HepG2 (cell line): ENCODE data around the gene TCFL5.

Experiments used
- GMEB1 ChIP-seq: sonication (generic); formaldehyde crosslinking; IDR thresholded peaks from 2 replicates; pipeline ENCODE4 v1.5.1; 2020; ENCODE audit warnings: missing genetic modification reagents, mild to moderate bottlenecking, borderline replicate concordance
- GTF2F1 ChIP-seq: fragments of 150-350 bp; IDR thresholded peaks from 2 replicates; pipeline ENCODE4 v1.6.1; 2014; ENCODE audit warnings: low read length
- ONECUT2 ChIP-seq: sonication (generic); formaldehyde crosslinking; IDR thresholded peaks from 2 replicates; pipeline ENCODE4 v1.4.0; 2020; ENCODE audit warnings: missing genetic modification reagents
- RCOR2 ChIP-seq: IDR thresholded peaks from 2 replicates; pipeline ENCODE4 v1.6.1; 2016; ENCODE audit warnings: missing biosample characterization, missing genetic modification reagents
- RXRB ChIP-seq: IDR thresholded peaks from 2 replicates; pipeline ENCODE4 v1.6.1; 2016; ENCODE audit warnings: borderline replicate concordance, missing genetic modification reagents, missing compliant biosample characterization
- SMARCC2 ChIP-seq: fragments of 450-650 bp; IDR thresholded peaks from 2 replicates; pipeline ENCODE4 v1.6.1; 2017; ENCODE audit warnings: antibody characterized with exemption, mild to moderate bottlenecking
- SPEN ChIP-seq: sonication (generic); formaldehyde crosslinking; IDR thresholded peaks from 2 replicates; pipeline ENCODE4 v1.5.1; 2020; ENCODE audit warnings: low read depth, mild to moderate bottlenecking, missing genetic modification reagents
- TRIM24 ChIP-seq: sonication (generic); formaldehyde crosslinking; IDR thresholded peaks from 2 replicates; pipeline ENCODE4 v1.8.0; 2022; ENCODE audit warnings: mild to moderate bottlenecking, missing genetic modification reagents
- UBTF ChIP-seq: sonication (generic); formaldehyde crosslinking; IDR thresholded peaks from 2 replicates; pipeline ENCODE4 v1.4.0; 2020; ENCODE audit warnings: mild to moderate bottlenecking, missing genetic modification reagents
- ZC3H13 ChIP-seq: sonication (generic); formaldehyde crosslinking; IDR thresholded peaks from 2 replicates; pipeline ENCODE4 v1.8.1; 2023; ENCODE audit warnings: mild to moderate bottlenecking, missing genetic modification reagents, moderate library complexity
- ZNF350 ChIP-seq: sonication (generic); formaldehyde crosslinking; IDR thresholded peaks from 2 replicates; pipeline ENCODE4 v1.4.0; 2020; ENCODE audit warnings: mild to moderate bottlenecking, low read depth, missing genetic modification reagents, borderline replicate concordance
- ZNF703 ChIP-seq: sonication (generic); formaldehyde crosslinking; IDR thresholded peaks from 2 replicates; pipeline ENCODE4 v1.5.1; 2020; ENCODE audit warnings: missing genetic modification reagents, mild to moderate bottlenecking, moderate library complexity, borderline replicate concordance
- TF ChIP-seq, protein P1 (sequence below): sonication (generic); formaldehyde crosslinking; IDR thresholded peaks from 2 replicates; pipeline ENCODE4 v1.5.0; 2020; ENCODE audit warnings: missing genetic modification reagents
- TF ChIP-seq, protein P2 (sequence below): sonication (generic); formaldehyde crosslinking; IDR thresholded peaks from 2 replicates; pipeline ENCODE4 v1.5.0; 2020; ENCODE audit warnings: mild to moderate bottlenecking, missing genetic modification reagents, moderate library complexity

DNA sequence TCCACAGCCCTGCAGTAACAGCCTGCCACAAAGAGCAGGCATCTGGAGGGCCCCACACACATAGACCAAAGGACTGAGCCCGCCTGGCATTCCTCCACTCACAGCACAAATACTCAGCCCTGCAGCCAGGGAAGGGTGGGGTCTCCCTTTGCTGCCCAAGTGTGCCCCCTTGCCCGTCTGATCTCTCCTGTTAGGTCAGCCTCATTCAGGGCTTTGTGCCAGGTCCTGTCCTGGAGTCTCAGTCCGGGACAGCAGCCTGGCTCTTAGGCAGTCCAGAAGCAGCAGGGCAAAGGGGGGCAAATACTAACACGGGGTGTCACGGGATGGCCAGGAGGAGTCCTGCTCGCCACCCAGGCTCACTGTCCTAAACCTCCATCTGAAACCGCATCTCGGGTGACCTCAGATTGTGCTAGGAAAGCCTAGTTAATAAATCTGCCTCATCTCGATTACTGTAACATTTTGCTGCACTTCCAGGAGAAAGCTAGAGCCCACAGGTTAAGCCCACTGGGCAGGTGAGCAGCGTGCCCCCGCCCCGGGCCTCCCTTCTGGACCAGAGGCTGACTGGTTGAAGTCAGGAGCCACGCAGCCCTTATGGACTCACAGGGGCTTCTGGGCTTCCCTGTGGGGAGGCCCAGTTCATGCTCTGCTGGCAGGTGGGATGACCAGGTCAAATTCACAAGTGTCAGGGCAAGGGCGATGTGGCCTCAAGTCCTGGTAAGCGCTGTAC, 60.2 kb downstream of the TCFL5 start:
- TF ChIP-seq, protein P1, sequence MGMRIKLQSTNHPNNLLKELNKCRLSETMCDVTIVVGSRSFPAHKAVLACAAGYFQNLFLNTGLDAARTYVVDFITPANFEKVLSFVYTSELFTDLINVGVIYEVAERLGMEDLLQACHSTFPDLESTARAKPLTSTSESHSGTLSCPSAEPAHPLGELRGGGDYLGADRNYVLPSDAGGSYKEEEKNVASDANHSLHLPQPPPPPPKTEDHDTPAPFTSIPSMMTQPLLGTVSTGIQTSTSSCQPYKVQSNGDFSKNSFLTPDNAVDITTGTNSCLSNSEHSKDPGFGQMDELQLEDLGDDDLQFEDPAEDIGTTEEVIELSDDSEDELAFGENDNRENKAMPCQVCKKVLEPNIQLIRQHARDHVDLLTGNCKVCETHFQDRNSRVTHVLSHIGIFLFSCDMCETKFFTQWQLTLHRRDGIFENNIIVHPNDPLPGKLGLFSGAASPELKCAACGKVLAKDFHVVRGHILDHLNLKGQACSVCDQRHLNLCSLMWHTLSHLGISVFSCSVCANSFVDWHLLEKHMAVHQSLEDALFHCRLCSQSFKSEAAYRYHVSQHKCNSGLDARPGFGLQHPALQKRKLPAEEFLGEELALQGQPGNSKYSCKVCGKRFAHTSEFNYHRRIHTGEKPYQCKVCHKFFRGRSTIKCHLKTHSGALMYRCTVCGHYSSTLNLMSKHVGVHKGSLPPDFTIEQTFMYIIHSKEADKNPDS (CRISPR knock-in tag), result no peak
- no peak for TF ChIP-seq RCOR2 (CRISPR knock-in tag)
- TF ChIP-seq GMEB1 (CRISPR knock-in tag), result no peak
- TF ChIP-seq RXRB (CRISPR knock-in tag), result no peak
- no peak for TF ChIP-seq ZNF703 (CRISPR knock-in tag)
- TF ChIP-seq TRIM24 (CRISPR knock-in tag), result no peak
- TF ChIP-seq ZC3H13 (CRISPR knock-in tag), result peak; percentile 9; the same call in 1 of the 2 replicates
- no peak for TF ChIP-seq GTF2F1
- no peak for TF ChIP-seq ZNF350 (CRISPR knock-in tag)
- TF ChIP-seq SMARCC2, result no peak
- TF ChIP-seq ONECUT2 (CRISPR knock-in tag), result no peak
- TF ChIP-seq, protein P2, sequence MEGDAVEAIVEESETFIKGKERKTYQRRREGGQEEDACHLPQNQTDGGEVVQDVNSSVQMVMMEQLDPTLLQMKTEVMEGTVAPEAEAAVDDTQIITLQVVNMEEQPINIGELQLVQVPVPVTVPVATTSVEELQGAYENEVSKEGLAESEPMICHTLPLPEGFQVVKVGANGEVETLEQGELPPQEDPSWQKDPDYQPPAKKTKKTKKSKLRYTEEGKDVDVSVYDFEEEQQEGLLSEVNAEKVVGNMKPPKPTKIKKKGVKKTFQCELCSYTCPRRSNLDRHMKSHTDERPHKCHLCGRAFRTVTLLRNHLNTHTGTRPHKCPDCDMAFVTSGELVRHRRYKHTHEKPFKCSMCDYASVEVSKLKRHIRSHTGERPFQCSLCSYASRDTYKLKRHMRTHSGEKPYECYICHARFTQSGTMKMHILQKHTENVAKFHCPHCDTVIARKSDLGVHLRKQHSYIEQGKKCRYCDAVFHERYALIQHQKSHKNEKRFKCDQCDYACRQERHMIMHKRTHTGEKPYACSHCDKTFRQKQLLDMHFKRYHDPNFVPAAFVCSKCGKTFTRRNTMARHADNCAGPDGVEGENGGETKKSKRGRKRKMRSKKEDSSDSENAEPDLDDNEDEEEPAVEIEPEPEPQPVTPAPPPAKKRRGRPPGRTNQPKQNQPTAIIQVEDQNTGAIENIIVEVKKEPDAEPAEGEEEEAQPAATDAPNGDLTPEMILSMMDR (CRISPR knock-in tag), result no peak
- no peak for TF ChIP-seq SPEN (CRISPR knock-in tag)
- no peak for TF ChIP-seq UBTF
